HepG2 (cell line): ENCODE results near the gene CPN1. TPM values are rescaled to one million over a fixed set of nuclear protein-coding genes. Genes with fewer than 3 reads are reported as not detected.
"Not testable (repeated sequence)": the region's sequence is repeated elsewhere in the genome, so short reads cannot be mapped to it uniquely, and the experiment has no call there.

Source experiments
- ATAC-seq: fragments of 200-7000 bp; cut with Tn5 transposase; 3 replicates; pipeline ENCODE4 v1.9.1; 2020; ENCODE audit warnings: mild to moderate bottlenecking, moderate library complexity
- BruUV-seq: library from RNA; stranded (reverse); fragments of 400-500 nt; replicated peaks from 2 replicates; lab custom pipeline; 2021; lab: Mats Ljungman, UMichigan
- CTCF ChIA-PET: fragments of 300-600 bp; formaldehyde crosslinking; extraction: SDS; loops from one replicate; lab custom pipeline; 2021; ENCODE audit warnings: low total read pairs, inconsistent platforms, low intra/inter-chr PET ratio; lab: Yijun Ruan, JAX
- POLR2A ChIA-PET: fragments of 350-600 bp; sonication (Branson Sonifier 250); formaldehyde crosslinking; loops from one replicate; lab custom pipeline; 2020; ENCODE audit warnings: antibody characterized with exemption, inconsistent platforms; lab: Yijun Ruan, JAX
- DNase-seq: peaks from one replicate; pipeline ENCODE4 v3.0.0-alpha.2; 2015; ENCODE audit warnings: low spot score
- FAIRE-seq: peaks from 3 replicates; lab custom pipeline; 2011; peaks lifted over from hg19 to GRCh38; lab: Jason Lieb, UNC
- H2AFZ ChIP-seq: one replicate; pipeline ENCODE4 v1.6.1; 2011; ENCODE audit warnings: low read length, inconsistent platforms
- H3K27ac ChIP-seq: fragments of 300-600 bp; 3 replicates; pipeline ENCODE4 v1.8.0; 2011; ENCODE audit warnings: mixed run types, mild to moderate bottlenecking, mixed read lengths, low read length, inconsistent platforms; ENCODE audit not compliant: insufficient read depth; ENCODE audit errors: extremely low read length
- H3K27me3 ChIP-seq, 2 experiments: fragments of 200-600 bp in 1 of 2; 2 replicates in 1 of 2; 3 replicates in 1 of 2; pipeline versions ENCODE4 v1.6.0 to v1.8.0; 2011; ENCODE audit warnings: low read length in 2 of 2, mild to moderate bottlenecking in 2 of 2, moderate library complexity in 2 of 2, inconsistent platforms in 1 of 2; ENCODE audit not compliant: insufficient read depth in 2 of 2, control insufficient read depth in 1 of 2
- H3K36me3 ChIP-seq, 2 experiments: fragments of 200-600 bp in 1 of 2; replicated peaks in 1 of 2; 2 replicates in 1 of 2; 3 replicates in 1 of 2; pipeline versions ENCODE4 v1.5.1 to v1.8.0; 2011; ENCODE audit warnings: low read length in 2 of 2, inconsistent platforms in 1 of 2; ENCODE audit not compliant: insufficient read depth in 2 of 2, control insufficient read depth in 1 of 2
- H3K4me1 ChIP-seq: 2 replicates; pipeline ENCODE4 v1.5.1; 2012; ENCODE audit warnings: low read length, inconsistent platforms; ENCODE audit not compliant: insufficient read depth
- H3K4me2 ChIP-seq: 2 replicates; pipeline ENCODE4 v1.6.0; 2011; ENCODE audit warnings: low read depth, low read length, inconsistent platforms
- H3K4me3 ChIP-seq, 3 experiments: fragments of 200-600 bp in 1 of 3; sonication (generic), shearing (Covaris generic) in 1 of 3; replicated peaks in 1 of 3; 2 replicates each; pipeline ENCODE4 v1.5.1; 2011 to 2016; ENCODE audit warnings: low read length in 3 of 3, inconsistent platforms in 2 of 3, low read depth in 2 of 3, mild to moderate bottlenecking in 2 of 3, control low read depth in 1 of 3, mixed read lengths in 1 of 3; ENCODE audit not compliant: insufficient read depth in 1 of 3
- H3K79me2 ChIP-seq: one replicate; pipeline ENCODE4 v1.6.1; 2011; ENCODE audit warnings: low read length, inconsistent platforms; ENCODE audit not compliant: insufficient read depth
- H3K9ac ChIP-seq: 2 replicates; pipeline ENCODE4 v1.6.0; 2011; ENCODE audit warnings: mild to moderate bottlenecking, low read depth, low read length, inconsistent platforms; ENCODE audit not compliant: insufficient read depth
- H3K9me3 ChIP-seq: 2 replicates; pipeline ENCODE4 v1.5.1; 2012; ENCODE audit warnings: mild to moderate bottlenecking, low read length
- H4K20me1 ChIP-seq: 2 replicates; pipeline ENCODE4 v1.6.0; 2011; ENCODE audit warnings: inconsistent platforms, mild to moderate bottlenecking, low read length, moderate library complexity; ENCODE audit not compliant: insufficient read depth
- ARNT2 ChIP-seq: sonication (generic); formaldehyde crosslinking; IDR thresholded peaks from 2 replicates; pipeline ENCODE4 v1.8.0; 2022; ENCODE audit warnings: mild to moderate bottlenecking, low read depth, missing genetic modification reagents, moderate library complexity
- ATRX ChIP-seq: sonication (generic); formaldehyde crosslinking; IDR thresholded peaks from 2 replicates; pipeline ENCODE4 v1.4.0; 2020; ENCODE audit warnings: missing genetic modification reagents, borderline replicate concordance
- CBFB ChIP-seq: sonication (generic); formaldehyde crosslinking; IDR thresholded peaks from 2 replicates; pipeline ENCODE4 v1.4.0; 2020; ENCODE audit warnings: missing genetic modification reagents
- CEBPG ChIP-seq: IDR thresholded peaks from 2 replicates; pipeline ENCODE4 v1.6.1; 2016
- ETV5 ChIP-seq: IDR thresholded peaks from 2 replicates; pipeline ENCODE4 v1.6.1; 2018; ENCODE audit warnings: missing biosample characterization, missing genetic modification reagents, inconsistent platforms, borderline replicate concordance
- HNRNPLL ChIP-seq: fragments of 200-400 bp; formaldehyde crosslinking; IDR thresholded peaks from 2 replicates; pipeline ENCODE4 v1.6.1; 2017; ENCODE audit warnings: mild to moderate bottlenecking, low read depth, low read length; ENCODE audit not compliant: poor library complexity, severe bottlenecking
- NR2C2 ChIP-seq: sonication (generic); formaldehyde crosslinking; IDR thresholded peaks from 2 replicates; pipeline ENCODE4 v1.4.0; 2020; ENCODE audit warnings: missing genetic modification reagents, mild to moderate bottlenecking, moderate library complexity, borderline replicate concordance
- NR2F1 ChIP-seq, 2 experiments: fragments of 450-650 bp in 1 of 2; formaldehyde crosslinking in 1 of 2; IDR thresholded peaks; 2 replicates each; pipeline versions ENCODE4 v1.5.0 to v1.6.1; 2016 to 2020; ENCODE audit warnings: mild to moderate bottlenecking in 1 of 2, missing compliant biosample characterization in 1 of 2, missing genetic modification reagents in 1 of 2, moderate library complexity in 1 of 2
- PAF1 ChIP-seq: IDR thresholded peaks from 2 replicates; pipeline ENCODE4 v1.6.1; 2016; ENCODE audit warnings: missing genetic modification reagents, missing compliant biosample characterization
- RARA ChIP-seq: IDR thresholded peaks from 2 replicates; pipeline ENCODE4 v1.6.1; 2016; ENCODE audit warnings: missing genetic modification reagents, missing compliant biosample characterization
- RNF2 ChIP-seq: fragments of 450-650 bp; conservative IDR thresholded peaks from 2 replicates; pipeline ENCODE4 v1.6.1; 2016; ENCODE audit warnings: low read depth
- SETDB1 ChIP-seq: sonication (generic); formaldehyde crosslinking; IDR thresholded peaks from 2 replicates; pipeline ENCODE4 v1.5.1; 2020; ENCODE audit warnings: missing genetic modification reagents, mild to moderate bottlenecking, borderline replicate concordance
- ZBTB38 ChIP-seq: sonication (generic); formaldehyde crosslinking; IDR thresholded peaks from 2 replicates; pipeline ENCODE4 v1.5.1; 2020; ENCODE audit warnings: mild to moderate bottlenecking, missing genetic modification reagents
- ZMYM4 ChIP-seq: sonication (generic); formaldehyde crosslinking; IDR thresholded peaks from 2 replicates; pipeline ENCODE4 v1.8.1; 2023; ENCODE audit warnings: mild to moderate bottlenecking, missing genetic modification reagents
- ZNF121 ChIP-seq: sonication (generic); formaldehyde crosslinking; IDR thresholded peaks from 2 replicates; pipeline ENCODE4 v1.5.0; 2020; ENCODE audit warnings: mild to moderate bottlenecking, missing genetic modification reagents
- ZNF143 ChIP-seq: sonication (generic); formaldehyde crosslinking; IDR thresholded peaks from 2 replicates; pipeline ENCODE4 v1.4.0; 2020; ENCODE audit warnings: missing genetic modification reagents
- ZNF251 ChIP-seq: sonication (generic); formaldehyde crosslinking; IDR thresholded peaks from 2 replicates; pipeline ENCODE4 v1.9.0; 2021; ENCODE audit warnings: mild to moderate bottlenecking, missing genetic modification reagents
- ZNF543 ChIP-seq: sonication (generic); formaldehyde crosslinking; IDR thresholded peaks from 2 replicates; pipeline ENCODE4 v1.4.0; 2020; ENCODE audit warnings: mild to moderate bottlenecking, missing genetic modification reagents
- ZNF549 ChIP-seq: sonication (generic); formaldehyde crosslinking; IDR thresholded peaks from 2 replicates; pipeline ENCODE4 v1.5.0; 2020; ENCODE audit warnings: missing genetic modification reagents
- WGBS: methylation state at CpG from one replicate; pipeline ENCODE4 v1.1.6; 2017; ENCODE audit warnings: low lambda C conversion rate; 5-methylcytosine and 5-hydroxymethylcytosine counted together
- in situ Hi-C: cut with HindIII; loops from 2 replicates; pipeline ENCODE4 v1.10.0; 2017; ENCODE audit warnings: low pct_unique_long_range_greater_than_20kb; ENCODE audit not compliant: extremely low pct_ligation_motif_present
- intact Hi-C: fragments of 100-400 bp; cut with micrococcal nuclease; formaldehyde crosslinking; loops from one replicate; pipeline ENCODE4 v1.10.0; 2022; ENCODE audit not compliant: unreplicated experiment
- polyA plus RNA-seq, 8 experiments: library from polyadenylated mRNA; depleted of rRNA in 3 of 8; stranded (reverse) in 7 of 8; unstranded in 1 of 8; fragments of >200 nt; fragmentation: Illumina TruSeq in 4 of 8; extraction: Trizol in 4 of 8; gene quantifications; 2 replicates each; pipeline versions ENCODE4 v1.2.1 to v1.2.3, GENCODE V29; 2011 to 2016; ENCODE audit warnings: low read depth in 4 of 8, missing spikeins in 1 of 8, mixed read lengths in 1 of 8; ENCODE audit not compliant: insufficient read depth in 1 of 8
- total RNA-seq, 5 experiments: library from RNA; depleted of rRNA; stranded (reverse); fragments of >200 nt; fragmentation: Illumina TruSeq; extraction: Trizol; gene quantifications; 2 replicates each; pipeline ENCODE4 v1.2.3, GENCODE V29; 2016; ENCODE audit warnings: low read depth in 1 of 5
- TF ChIP-seq, protein P1 (sequence below): IDR thresholded peaks from 2 replicates; pipeline ENCODE4 v1.6.1; 2016; ENCODE audit warnings: missing genetic modification reagents, missing compliant biosample characterization

Gene CPN1
- total and polyA plus RNA-seq, 2 of the 13 experiments (the other 11 are each of a cell fraction or from before 2014, with no cell fraction given): 17.3 to 35.1 TPM

DNA sequence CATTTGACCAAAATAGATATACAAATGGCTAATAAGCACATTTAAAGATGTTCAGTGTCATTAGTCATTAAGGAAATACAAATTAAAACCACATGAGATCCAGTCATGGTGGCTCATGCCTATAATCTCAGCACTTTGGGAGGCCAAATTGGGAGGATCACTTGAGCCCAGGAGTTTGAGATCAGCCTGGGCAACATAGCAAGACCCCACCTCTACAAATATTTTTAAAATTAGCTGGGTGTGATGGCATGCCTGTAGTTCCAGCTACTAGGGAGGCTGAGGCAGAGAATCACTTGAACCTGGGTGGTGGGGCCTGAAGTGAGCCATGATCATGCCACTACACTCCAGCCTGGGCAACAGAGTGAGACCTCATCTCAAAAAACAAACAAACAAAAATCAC is 607 bp upstream of the CPN1 start:
- ATAC-seq, H2AFZ ChIP-seq, H3K27ac ChIP-seq, intact Hi-C loops, H3K9me3 ChIP-seq, H4K20me1 ChIP-seq, H3K27me3 ChIP-seq, H3K36me3 ChIP-seq, DNase-seq, FAIRE-seq, in situ Hi-C loops, BruUV-seq, CTCF ChIA-PET, H3K4me3 ChIP-seq: not testable (repeated sequence)
- Histone ChIP-seq H3K4me2 (peak overlapping the region; percentile 80), H3K4me1 (peaks cover 71% of the 10 kb centered on the region), H3K79me2 (peaks cover 17% of the 10 kb centered on the region), H3K9ac (0 out of 2 replicates have a peak overlapping the region, but pooled peaks have one; percentile 72)
- POLR2A ChIA-PET: interaction anchor here (0.6 to 1.5 kb wide), 5 partner anchors 9 to 151 kb away, joined by 3 to 5 read pairs (median 3); no protein-coding TSS in a partner anchor
- TF ChIP-seq ZNF121: peak; percentile 95

DNA sequence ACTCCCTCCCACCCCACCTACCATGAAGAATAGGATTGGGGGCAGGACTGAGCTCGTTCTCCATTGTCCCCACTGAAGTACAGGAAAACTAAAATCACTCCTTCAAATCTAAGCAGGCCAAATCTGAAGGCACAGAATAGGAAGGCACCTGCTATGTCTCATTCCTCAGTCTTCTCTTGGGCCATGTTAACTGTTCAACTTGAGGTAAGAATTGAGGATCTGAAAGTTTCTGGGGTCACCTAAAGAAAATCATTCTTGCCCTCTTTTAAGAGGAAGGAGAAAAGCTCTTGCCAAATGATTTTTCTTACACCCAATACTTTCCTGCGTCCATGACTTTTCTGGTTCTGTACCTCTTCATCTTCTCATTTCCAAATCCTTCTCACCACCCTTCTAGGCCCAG is 4.9 kb downstream of the CPN1 start:
- ChIA-PET POLR2A (no interaction called here), CTCF (no interaction called here)
- Histone ChIP-seq H2AFZ (no peak overlapping the region), H3K4me1 (peaks cover 31% of the 10 kb centered on the region), H3K4me3 (no peak overlapping the region), H3K36me3 (peaks cover 0 to 9% of the 10 kb centered on the region in 2 experiments; a peak in 4 of 5 replicates), H3K4me2 (no peak overlapping the region), H3K27ac (no peak overlapping the region), H3K27me3 (no peaks in the 10 kb centered on the region; a peak in 1 of 5 replicates), H3K79me2 (peaks cover 17% of the 10 kb centered on the region), H3K9me3 (no peaks in the 10 kb centered on the region), H4K20me1 (no peaks in the 10 kb centered on the region), H3K9ac (no peak overlapping the region)
- ATAC-seq: no peak
- WGBS: 100% methylated on average over 1 of the region's 2 CpGs
- DNase-seq: no peak
- no peak for FAIRE-seq
- intact Hi-C loops: no loop called here
- no peak for TF ChIP-seq NR2F1 (CRISPR knock-in tag; IDR thresholded peaks at IDR 0.05)
- TF ChIP-seq ZNF543 (CRISPR knock-in tag): no peak
- no peak for TF ChIP-seq ARNT2 (CRISPR knock-in tag)
- TF ChIP-seq RARA (CRISPR knock-in tag): no peak
- TF ChIP-seq PAF1: no peak
- TF ChIP-seq CEBPG (CRISPR knock-in tag): no peak
- no peak for TF ChIP-seq ETV5 (CRISPR knock-in tag)
- TF ChIP-seq SETDB1 (CRISPR knock-in tag): no peak
- no peak for TF ChIP-seq NR2C2 (CRISPR knock-in tag)
- TF ChIP-seq, protein P1, sequence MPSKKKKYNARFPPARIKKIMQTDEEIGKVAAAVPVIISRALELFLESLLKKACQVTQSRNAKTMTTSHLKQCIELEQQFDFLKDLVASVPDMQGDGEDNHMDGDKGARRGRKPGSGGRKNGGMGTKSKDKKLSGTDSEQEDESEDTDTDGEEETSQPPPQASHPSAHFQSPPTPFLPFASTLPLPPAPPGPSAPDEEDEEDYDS: no peak
- no peak for TF ChIP-seq ZMYM4 (CRISPR knock-in tag)
- TF ChIP-seq RNF2: no peak
- no peak for TF ChIP-seq CBFB (CRISPR knock-in tag)
- no peak for TF ChIP-seq ZNF143 (CRISPR knock-in tag)
- no peak for TF ChIP-seq ATRX
- TF ChIP-seq ZNF251 (CRISPR knock-in tag): no peak
- TF ChIP-seq ZBTB38: no peak
- TF ChIP-seq ZNF549 (CRISPR knock-in tag): no peak
- no peak for TF ChIP-seq HNRNPLL
- no TSS peak for BruUV-seq
- in situ Hi-C loops: no loop called here
